Measurements from ENCODE around the gene SGTA.

Gene SGTA

GRCh38 chr19:2809387-2810140 is 26.5 kb upstream of the SGTA start:
- DNase-seq (ENCODE audit: low read depth in 2 of 2) = no peak

- DNase-seq (ENCODE audit: low read depth in 2 of 2) = no peak
Measured at GRCh38 chr19:2808129-2808941, 25.3 kb upstream of the SGTA start.

- DNase-seq (ENCODE audit: low read depth in 2 of 2) = no peak
Measured at GRCh38 chr19:2807379-2808128, 24.5 kb upstream of the SGTA start.

- DNase-seq (ENCODE audit: low read depth in 2 of 2) = no peak
Measured at GRCh38 chr19:2806736-2807378, 23.8 kb upstream of the SGTA start.

GRCh38 chr19:2805991-2806649 is 23.0 kb upstream of the SGTA start:
- no peak for DNase-seq (ENCODE audit: low read depth in 2 of 2)

- no peak for DNase-seq (ENCODE audit: low read depth in 2 of 2)
Measured at GRCh38 chr19:2805261-2805900, 22.3 kb upstream of the SGTA start.

- DNase-seq (ENCODE audit: low read depth in 2 of 2) = no peak
Measured at GRCh38 chr19:2804156-2805004, 21.3 kb upstream of the SGTA start.

- DNase-seq (ENCODE audit: low read depth in 2 of 2) = no peak
Measured at GRCh38 chr19:2803486-2804155, 20.5 kb upstream of the SGTA start.

GRCh38 chr19:2802826-2803225 is 19.8 kb upstream of the SGTA start:
- no peak for DNase-seq (ENCODE audit: low read depth in 2 of 2)

GRCh38 chr19:2800506-2800905 is 17.4 kb upstream of the SGTA start:
- no peak for DNase-seq (ENCODE audit: low read depth in 2 of 2)

- DNase-seq (ENCODE audit: low read depth in 2 of 2) = no peak
Measured at GRCh38 chr19:2799273-2800020, 16.4 kb upstream of the SGTA start.

GRCh38 chr19:2798733-2799132 is 15.7 kb upstream of the SGTA start:
- DNase-seq (ENCODE audit: low read depth in 2 of 2) = no peak

- DNase-seq (ENCODE audit: low read depth in 2 of 2) = no peak
Measured at GRCh38 chr19:2798158-2798685, 15.1 kb upstream of the SGTA start.

GRCh38 chr19:2797280-2797679 is 14.2 kb upstream of the SGTA start:
- no peak for DNase-seq (ENCODE audit: low read depth in 2 of 2)

- no peak for DNase-seq (ENCODE audit: low read depth in 2 of 2)
Measured at GRCh38 chr19:2796659-2797266, 13.7 kb upstream of the SGTA start.

GRCh38 chr19:2795827-2796658 is 13.0 kb upstream of the SGTA start:
- no peak for DNase-seq (ENCODE audit: low read depth in 2 of 2)

GRCh38 chr19:2793577-2793976 is 10.5 kb upstream of the SGTA start:
- DNase-seq (ENCODE audit: low read depth in 2 of 2) = no peak
